ENCODE measurements around the gene CFAP97.
A peak's percentile ranks its signal among the peaks of the same experiment; 100 is the strongest.

The CFAP97 gene

DNA sequence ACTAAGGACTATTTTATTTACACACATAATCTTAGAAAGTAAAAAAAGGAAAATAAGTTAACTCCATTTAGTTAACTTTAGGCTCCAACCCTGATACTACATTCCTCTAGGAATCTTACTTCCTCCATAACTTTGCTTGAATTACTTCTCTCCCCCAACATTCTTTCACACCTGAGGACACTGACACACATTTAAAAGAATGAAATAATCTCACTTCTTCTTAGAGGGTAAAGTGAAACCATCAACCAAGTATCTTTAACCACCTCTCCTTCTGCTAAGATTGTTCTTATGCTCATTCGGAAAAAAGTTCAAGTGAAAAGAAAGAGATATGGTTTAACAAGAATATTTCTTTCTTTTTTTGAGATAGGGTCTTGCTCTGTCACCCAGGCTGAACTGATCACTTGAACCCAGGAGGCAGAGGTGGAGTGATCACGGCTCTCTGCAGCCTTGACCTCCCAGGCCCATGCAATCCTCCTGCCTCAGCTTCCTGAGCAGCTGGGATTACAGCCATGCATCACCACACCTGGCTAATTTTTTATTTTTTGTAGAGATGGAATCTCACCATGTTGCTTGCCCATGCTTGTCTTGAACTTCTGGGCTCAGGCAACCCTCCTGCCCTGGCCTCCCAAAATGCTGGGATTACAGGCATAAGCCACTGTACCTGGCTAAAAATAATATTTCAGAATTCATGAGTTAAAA, 32.3 kb downstream of the CFAP97 start:
- Histone ChIP-seq H3K27me3 (ENCODE audit: control insufficient read depth, insufficient read depth, low read length) (no peaks in the 10 kb centered on the region), H3K4me1 (ENCODE audit: control insufficient read depth, insufficient read depth, low read length) (peaks cover 15% of the 10 kb centered on the region), H3K36me3 (ENCODE audit: control insufficient read depth, insufficient read depth, low read length) (peaks cover 33% of the 10 kb centered on the region), H3K9ac (ENCODE audit: low read length) (no peak overlapping the region), H3K9me3 (ENCODE audit: control insufficient read depth, insufficient read depth, low read depth, low read length) (no peaks in the 10 kb centered on the region), H3K4me3 (ENCODE audit: low read depth, low read length) (no peak overlapping the region), H3K27ac (ENCODE audit: low read depth, low read length) (peak overlapping the region; percentile 48)

DNA sequence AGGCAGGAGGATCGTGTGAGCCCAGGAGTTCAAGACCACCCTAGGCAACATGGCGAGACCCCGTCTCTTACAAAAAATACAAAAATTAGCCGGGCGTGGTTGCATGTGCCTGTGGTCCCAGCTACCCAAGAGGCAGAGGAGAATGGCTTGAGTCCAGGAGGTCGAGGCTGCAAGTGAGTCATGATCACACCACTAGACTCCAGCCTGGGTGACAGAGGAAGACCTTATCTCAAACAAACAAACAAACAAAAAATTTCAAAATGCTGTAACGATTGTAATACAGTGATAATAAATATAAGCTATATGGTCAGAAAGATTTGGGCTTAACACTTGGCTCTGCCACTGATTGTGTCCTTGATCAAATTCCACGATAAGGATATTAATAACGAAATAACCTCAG, 36.6 kb downstream of the CFAP97 start:
- Histone ChIP-seq H3K4me1 (ENCODE audit: control insufficient read depth, insufficient read depth, low read length) (peaks cover 11% of the 10 kb centered on the region), H3K9me3 (ENCODE audit: control insufficient read depth, insufficient read depth, low read depth, low read length) (no peaks in the 10 kb centered on the region), H3K27ac (ENCODE audit: low read depth, low read length) (no peak overlapping the region), H3K4me3 (ENCODE audit: low read depth, low read length) (no peak overlapping the region), H3K27me3 (ENCODE audit: control insufficient read depth, insufficient read depth, low read length) (no peaks in the 10 kb centered on the region), H3K9ac (ENCODE audit: low read length) (no peak overlapping the region), H3K36me3 (ENCODE audit: control insufficient read depth, insufficient read depth, low read length) (peaks cover 27% of the 10 kb centered on the region)

DNA sequence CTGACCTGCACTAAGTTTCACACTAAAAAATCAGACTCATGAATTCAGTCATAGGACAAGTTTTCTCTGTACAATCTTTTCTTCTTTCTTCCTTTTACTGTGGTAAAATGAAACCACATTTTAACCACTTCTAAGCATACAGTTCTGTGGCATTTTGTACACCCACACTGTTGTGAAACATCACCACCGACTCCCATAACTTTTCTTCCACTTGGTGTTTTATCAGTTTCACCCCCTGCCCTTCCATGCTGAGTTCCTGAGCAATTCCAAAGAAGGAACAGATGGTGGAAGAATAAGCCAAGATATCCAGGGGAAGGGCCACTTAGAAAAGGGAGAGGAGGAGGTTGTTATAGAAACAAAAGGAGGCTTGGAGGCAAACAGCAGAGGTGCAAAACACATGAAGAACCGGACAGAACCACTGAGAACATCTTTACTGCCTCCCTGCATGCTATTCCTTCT, 38.2 kb downstream of the CFAP97 start:
- Histone ChIP-seq H3K36me3 (ENCODE audit: control insufficient read depth, insufficient read depth, low read length) (peaks cover 36% of the 10 kb centered on the region), H3K4me1 (ENCODE audit: control insufficient read depth, insufficient read depth, low read length) (no peaks in the 10 kb centered on the region; the same call in 1 of the 2 replicates), H3K9me3 (ENCODE audit: control insufficient read depth, insufficient read depth, low read depth, low read length) (no peaks in the 10 kb centered on the region), H3K4me3 (ENCODE audit: low read depth, low read length) (no peak overlapping the region), H3K27me3 (ENCODE audit: control insufficient read depth, insufficient read depth, low read length) (no peaks in the 10 kb centered on the region), H3K27ac (ENCODE audit: low read depth, low read length) (no peak overlapping the region), H3K9ac (ENCODE audit: low read length) (no peak overlapping the region)

DNA sequence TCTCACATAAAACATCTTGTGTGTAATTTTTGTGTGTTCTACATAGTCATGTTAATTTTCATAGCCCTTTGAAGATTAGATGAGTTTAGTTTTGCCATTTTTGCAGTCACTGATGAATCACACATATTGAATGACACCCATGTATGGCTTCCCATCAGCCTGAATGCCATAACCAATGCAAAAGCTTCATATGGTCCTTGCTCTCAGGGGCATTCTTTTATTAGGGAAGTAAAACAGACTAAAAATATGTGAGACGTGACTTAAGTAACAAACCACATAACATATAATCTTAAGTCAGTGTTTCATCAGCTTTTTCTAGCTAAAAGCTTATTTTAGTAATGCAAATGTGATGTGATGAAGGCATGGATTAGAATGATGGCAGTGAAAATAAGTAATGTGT, 52.5 kb downstream of the CFAP97 start:
- Histone ChIP-seq H3K9ac (ENCODE audit: low read length) (no peak overlapping the region), H3K4me3 (ENCODE audit: low read depth, low read length) (no peak overlapping the region), H3K27ac (ENCODE audit: low read depth, low read length) (no peak overlapping the region), H3K9me3 (ENCODE audit: control insufficient read depth, insufficient read depth, low read depth, low read length) (no peaks in the 10 kb centered on the region), H3K27me3 (ENCODE audit: control insufficient read depth, insufficient read depth, low read length) (no peaks in the 10 kb centered on the region), H3K36me3 (ENCODE audit: control insufficient read depth, insufficient read depth, low read length) (peaks cover 18% of the 10 kb centered on the region), H3K4me1 (ENCODE audit: control insufficient read depth, insufficient read depth, low read length) (no peaks in the 10 kb centered on the region)

DNA sequence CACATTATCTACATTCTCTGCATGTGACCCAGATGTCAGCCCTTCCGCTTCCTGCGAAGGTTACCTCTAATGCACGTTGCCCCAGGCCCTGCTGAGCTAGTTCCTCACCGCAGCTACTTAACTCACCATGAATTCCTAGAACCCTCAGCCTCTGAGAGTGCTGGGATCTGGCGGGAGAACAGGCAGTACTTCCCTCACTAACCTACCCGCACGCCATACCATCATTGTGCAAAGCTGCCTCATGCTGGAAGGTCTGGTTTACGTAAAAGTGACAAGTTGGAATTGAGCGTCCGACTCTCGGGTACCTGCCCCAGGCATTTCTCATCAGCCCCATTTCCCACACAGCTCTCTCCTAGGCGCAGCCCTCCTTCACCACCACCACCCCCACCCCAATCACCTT, 54.4 kb downstream of the CFAP97 start:
- no peak overlapping the region for H3K27ac ChIP-seq (ENCODE audit: low read depth, low read length)
- no peaks in the 10 kb centered on the region for H3K9me3 ChIP-seq (ENCODE audit: control insufficient read depth, insufficient read depth, low read depth, low read length)
- no peak overlapping the region for H3K4me3 ChIP-seq (ENCODE audit: low read depth, low read length)
- no peak overlapping the region for H3K9ac ChIP-seq (ENCODE audit: low read length)
- no peaks in the 10 kb centered on the region for H3K27me3 ChIP-seq (ENCODE audit: control insufficient read depth, insufficient read depth, low read length)
- H3K36me3 ChIP-seq (ENCODE audit: control insufficient read depth, insufficient read depth, low read length) = peaks cover 28% of the 10 kb centered on the region
- H3K4me1 ChIP-seq (ENCODE audit: control insufficient read depth, insufficient read depth, low read length) = 0 out of 2 replicates have a peak, but pooled peaks cover under 1% of the 10 kb centered on the region

DNA sequence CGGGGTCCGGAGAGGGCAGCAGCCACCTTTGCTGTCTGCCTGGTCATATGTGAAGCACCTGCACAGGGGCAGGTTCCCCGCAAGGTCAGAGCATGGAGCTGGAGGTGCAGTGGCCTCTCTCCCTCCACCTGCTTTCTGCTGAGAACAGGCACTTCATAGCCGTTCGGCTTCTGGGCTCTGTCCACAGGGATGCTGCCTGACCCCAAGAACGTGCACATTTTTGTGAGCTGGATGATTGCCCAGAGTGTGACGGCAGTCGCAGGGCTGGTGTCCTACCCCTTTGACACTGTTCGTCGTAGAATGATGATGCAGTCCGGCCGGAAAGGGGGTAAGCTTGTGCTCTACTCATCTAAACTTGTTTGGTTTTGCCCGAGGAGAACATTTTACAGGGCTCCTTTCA, 58.2 kb downstream of the CFAP97 start:
- peaks cover 8% of the 10 kb centered on the region; the same call in 1 of the 2 replicates for H3K4me1 ChIP-seq (ENCODE audit: control insufficient read depth, insufficient read depth, low read length)
- H3K27ac ChIP-seq (ENCODE audit: low read depth, low read length) = no peak overlapping the region
- H3K27me3 ChIP-seq (ENCODE audit: control insufficient read depth, insufficient read depth, low read length) = peaks cover 6% of the 10 kb centered on the region; the same call in 1 of the 2 replicates
- H3K36me3 ChIP-seq (ENCODE audit: control insufficient read depth, insufficient read depth, low read length) = peaks cover 16% of the 10 kb centered on the region
- H3K4me3 ChIP-seq (ENCODE audit: low read depth, low read length) = no peak overlapping the region
- no peaks in the 10 kb centered on the region for H3K9me3 ChIP-seq (ENCODE audit: control insufficient read depth, insufficient read depth, low read depth, low read length)
- no peak overlapping the region for H3K9ac ChIP-seq (ENCODE audit: low read length)

DNA sequence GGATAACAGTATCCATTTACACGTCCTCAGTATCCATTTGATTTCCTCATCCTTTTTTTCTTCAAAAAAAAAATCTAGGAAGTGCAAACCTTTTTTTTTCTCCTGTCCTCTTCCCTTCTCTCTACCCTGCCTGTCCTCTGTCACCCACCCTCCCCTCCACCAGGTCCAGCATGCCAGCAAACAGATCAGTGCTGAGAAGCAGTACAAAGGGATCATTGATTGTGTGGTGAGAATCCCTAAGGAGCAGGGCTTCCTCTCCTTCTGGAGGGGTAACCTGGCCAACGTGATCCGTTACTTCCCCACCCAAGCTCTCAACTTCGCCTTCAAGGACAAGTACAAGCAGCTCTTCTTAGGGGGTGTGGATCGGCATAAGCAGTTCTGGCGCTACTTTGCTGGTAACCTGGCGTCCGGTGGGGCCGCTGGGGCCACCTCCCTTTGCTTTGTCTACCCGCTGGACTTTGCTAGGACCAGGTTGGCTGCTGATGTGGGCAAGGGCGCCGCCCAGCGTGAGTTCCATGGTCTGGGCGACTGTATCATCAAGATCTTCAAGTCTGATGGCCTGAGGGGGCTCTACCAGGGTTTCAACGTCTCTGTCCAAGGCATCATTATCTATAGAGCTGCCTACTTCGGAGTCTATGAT, 59.1 kb downstream of the CFAP97 start:
- H3K4me1 ChIP-seq (ENCODE audit: control insufficient read depth, insufficient read depth, low read length) = peaks cover 8% of the 10 kb centered on the region; the same call in 1 of the 2 replicates
- peaks cover 16% of the 10 kb centered on the region for H3K36me3 ChIP-seq (ENCODE audit: control insufficient read depth, insufficient read depth, low read length)
- H3K27me3 ChIP-seq (ENCODE audit: control insufficient read depth, insufficient read depth, low read length) = peaks cover 6% of the 10 kb centered on the region; the same call in 1 of the 2 replicates
- H3K4me3 ChIP-seq (ENCODE audit: low read depth, low read length) = peak overlapping the region; percentile 85; the same call in 1 of the 2 replicates
- no peaks in the 10 kb centered on the region for H3K9me3 ChIP-seq (ENCODE audit: control insufficient read depth, insufficient read depth, low read depth, low read length)
- H3K27ac ChIP-seq (ENCODE audit: low read depth, low read length) = no peak overlapping the region
- no peak overlapping the region for H3K9ac ChIP-seq (ENCODE audit: low read length)

DNA sequence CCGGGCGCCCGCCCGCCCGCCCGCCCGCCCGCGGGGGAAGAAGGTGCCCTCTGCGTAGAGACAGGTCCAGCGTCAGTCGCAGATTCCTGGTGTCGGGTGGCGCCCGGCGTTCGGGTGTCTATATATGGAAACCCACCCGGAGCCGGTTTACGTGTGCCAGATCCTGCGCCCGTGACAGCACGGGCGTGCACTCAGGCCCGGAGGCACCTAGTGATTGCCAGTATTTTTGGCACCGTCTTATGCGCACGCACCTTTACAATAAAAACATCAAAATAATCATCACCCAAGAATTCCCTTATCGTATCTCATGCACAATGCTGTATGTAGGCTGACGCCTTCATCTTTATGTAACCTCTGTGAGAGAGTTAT, 60.2 kb downstream of the CFAP97 start:
- H3K27me3 ChIP-seq (ENCODE audit: control insufficient read depth, insufficient read depth, low read length) = peaks cover 6% of the 10 kb centered on the region; the same call in 1 of the 2 replicates
- H3K9me3 ChIP-seq (ENCODE audit: control insufficient read depth, insufficient read depth, low read depth, low read length) = no peaks in the 10 kb centered on the region
- H3K9ac ChIP-seq (ENCODE audit: low read length) = peak overlapping the region; percentile 56
- peak overlapping the region; percentile 85 for H3K4me3 ChIP-seq (ENCODE audit: low read depth, low read length)
- H3K36me3 ChIP-seq (ENCODE audit: control insufficient read depth, insufficient read depth, low read length) = peaks cover 16% of the 10 kb centered on the region
- H3K27ac ChIP-seq (ENCODE audit: low read depth, low read length) = no peak overlapping the region
- H3K4me1 ChIP-seq (ENCODE audit: control insufficient read depth, insufficient read depth, low read length) = peaks cover 8% of the 10 kb centered on the region; the same call in 1 of the 2 replicates

DNA sequence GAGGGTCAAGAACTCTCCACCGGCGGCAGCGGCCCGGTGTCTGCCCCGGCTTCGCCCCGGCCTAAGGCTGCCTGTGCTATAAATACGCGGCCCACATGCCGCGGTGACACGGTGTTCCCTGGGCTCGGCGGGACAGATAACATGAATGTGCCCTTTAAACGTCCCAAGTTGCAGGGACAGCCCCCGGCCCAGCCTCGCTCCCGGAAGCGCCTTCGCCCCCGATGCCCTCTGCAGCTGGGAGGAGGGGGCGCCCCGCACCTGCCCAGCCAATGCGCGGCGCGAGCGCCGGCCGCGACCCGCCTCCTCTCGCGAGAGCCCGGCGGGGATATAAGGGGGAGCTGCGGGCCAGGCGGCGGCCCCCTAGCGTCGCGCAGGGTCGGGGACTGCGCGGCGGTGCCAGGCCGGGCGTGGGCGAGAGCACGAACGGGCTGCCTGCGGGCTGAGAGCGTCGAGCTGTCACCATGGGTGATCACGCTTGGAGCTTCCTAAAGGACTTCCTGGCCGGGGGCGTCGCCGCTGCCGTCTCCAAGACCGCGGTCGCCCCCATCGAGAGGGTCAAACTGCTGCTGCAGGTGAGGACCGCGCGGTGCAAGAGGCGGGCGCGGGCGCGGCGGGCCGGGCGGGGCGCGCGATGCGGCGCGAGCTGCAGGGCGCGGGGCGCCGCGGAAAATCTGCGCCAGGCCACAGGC, 60.7 kb downstream of the CFAP97 start, which contains the start of gene SLC25A4:
SLC25A4 (plus strand) TSS at position 355 of the 689 bp plus-strand sequence; CDS start at position 462, 107 bp downstream.
- H3K4me3 ChIP-seq (ENCODE audit: low read depth, low read length) = peak within 1 kb of the TSS; percentile 85
- peak within 1 kb of the TSS; percentile 77 for H3K9ac ChIP-seq (ENCODE audit: low read length)
- H3K27ac ChIP-seq (ENCODE audit: low read depth, low read length) = peak within 1 kb of the TSS; percentile 22; the same call in 1 of the 2 replicates
- H3K36me3 ChIP-seq (ENCODE audit: control insufficient read depth, insufficient read depth, low read length) = peaks cover 16% of the 10 kb centered on the region
- no peaks in the 10 kb centered on the region for H3K9me3 ChIP-seq (ENCODE audit: control insufficient read depth, insufficient read depth, low read depth, low read length)
- H3K4me1 ChIP-seq (ENCODE audit: control insufficient read depth, insufficient read depth, low read length) = peaks cover 8% of the 10 kb centered on the region; the same call in 1 of the 2 replicates
- peaks cover 6% of the 10 kb centered on the region; the same call in 1 of the 2 replicates for H3K27me3 ChIP-seq (ENCODE audit: control insufficient read depth, insufficient read depth, low read length)

DNA sequence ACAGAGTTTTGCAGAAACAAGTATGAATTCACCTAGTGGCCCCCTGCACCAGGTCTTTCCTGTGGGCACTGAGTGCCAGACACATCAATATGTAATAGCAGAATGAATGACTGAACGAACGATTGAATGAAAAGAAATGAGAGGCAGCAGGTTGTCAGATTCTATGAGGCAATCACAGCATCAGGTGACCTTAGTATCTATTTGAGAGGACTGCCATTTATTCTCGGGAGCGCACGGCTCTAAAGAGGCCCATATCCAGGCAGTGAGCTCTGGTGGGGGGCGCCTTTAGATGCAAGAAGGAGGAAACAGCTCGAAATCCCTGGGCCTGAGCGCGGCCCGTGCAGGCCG, 61.3 kb downstream of the CFAP97 start:
- H3K27ac ChIP-seq (ENCODE audit: low read depth, low read length) = peak overlapping the region; percentile 22; the same call in 1 of the 2 replicates
- peaks cover 6% of the 10 kb centered on the region; the same call in 1 of the 2 replicates for H3K27me3 ChIP-seq (ENCODE audit: control insufficient read depth, insufficient read depth, low read length)
- H3K9me3 ChIP-seq (ENCODE audit: control insufficient read depth, insufficient read depth, low read depth, low read length) = no peaks in the 10 kb centered on the region
- peaks cover 8% of the 10 kb centered on the region; the same call in 1 of the 2 replicates for H3K4me1 ChIP-seq (ENCODE audit: control insufficient read depth, insufficient read depth, low read length)
- H3K36me3 ChIP-seq (ENCODE audit: control insufficient read depth, insufficient read depth, low read length) = peaks cover 16% of the 10 kb centered on the region
- H3K4me3 ChIP-seq (ENCODE audit: low read depth, low read length) = peak overlapping the region; percentile 85
- H3K9ac ChIP-seq (ENCODE audit: low read length) = peak overlapping the region; percentile 77
